GM12874 (cell line): Measurements from ENCODE around the gene ZNF491.

Experiments
- TF ChIP-seq, protein P1 (sequence below): IDR thresholded peaks from 2 replicates; pipeline ENCODE4 v1.5.1; 2011; ENCODE audit warnings: low read depth, mild to moderate bottlenecking, control low read depth, low read length, moderate library complexity; ENCODE audit not compliant: insufficient read depth

Gene ZNF491

DNA sequence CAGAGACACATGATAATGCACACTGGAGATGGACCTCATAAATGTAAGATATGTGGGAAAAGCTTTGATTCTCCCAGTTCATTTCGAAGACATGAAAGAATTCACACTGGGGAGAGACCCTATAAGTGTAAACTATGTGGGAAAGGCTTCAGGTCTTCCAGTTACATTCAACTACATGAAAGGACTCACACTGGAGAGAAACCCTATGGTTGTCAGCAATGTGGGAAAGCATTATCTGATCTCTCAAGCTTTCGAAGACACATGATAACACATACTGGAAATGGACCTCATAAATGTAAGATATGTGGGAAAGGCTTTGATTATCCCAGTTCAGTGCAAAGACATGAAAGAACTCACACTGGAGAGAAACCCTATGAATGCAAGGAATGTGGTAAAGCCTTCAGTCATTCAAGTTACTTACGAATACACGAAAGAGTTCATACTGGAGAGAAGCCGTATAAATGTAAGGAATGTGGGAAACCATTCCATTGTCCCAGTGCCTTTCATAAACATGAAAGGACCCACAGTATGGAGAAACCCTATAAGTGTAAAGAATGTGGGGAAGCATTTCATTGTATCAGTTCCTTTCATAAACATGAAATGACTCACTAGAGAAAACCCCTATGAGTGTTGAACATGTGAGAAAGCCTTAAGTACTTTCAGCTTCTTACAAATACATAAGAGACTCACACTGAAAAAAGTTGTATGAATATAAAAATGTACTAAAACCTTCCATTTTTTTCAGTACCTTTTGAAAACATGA lies 16.8 kb upstream of the ZNF491 start:
- TF ChIP-seq, protein P1, sequence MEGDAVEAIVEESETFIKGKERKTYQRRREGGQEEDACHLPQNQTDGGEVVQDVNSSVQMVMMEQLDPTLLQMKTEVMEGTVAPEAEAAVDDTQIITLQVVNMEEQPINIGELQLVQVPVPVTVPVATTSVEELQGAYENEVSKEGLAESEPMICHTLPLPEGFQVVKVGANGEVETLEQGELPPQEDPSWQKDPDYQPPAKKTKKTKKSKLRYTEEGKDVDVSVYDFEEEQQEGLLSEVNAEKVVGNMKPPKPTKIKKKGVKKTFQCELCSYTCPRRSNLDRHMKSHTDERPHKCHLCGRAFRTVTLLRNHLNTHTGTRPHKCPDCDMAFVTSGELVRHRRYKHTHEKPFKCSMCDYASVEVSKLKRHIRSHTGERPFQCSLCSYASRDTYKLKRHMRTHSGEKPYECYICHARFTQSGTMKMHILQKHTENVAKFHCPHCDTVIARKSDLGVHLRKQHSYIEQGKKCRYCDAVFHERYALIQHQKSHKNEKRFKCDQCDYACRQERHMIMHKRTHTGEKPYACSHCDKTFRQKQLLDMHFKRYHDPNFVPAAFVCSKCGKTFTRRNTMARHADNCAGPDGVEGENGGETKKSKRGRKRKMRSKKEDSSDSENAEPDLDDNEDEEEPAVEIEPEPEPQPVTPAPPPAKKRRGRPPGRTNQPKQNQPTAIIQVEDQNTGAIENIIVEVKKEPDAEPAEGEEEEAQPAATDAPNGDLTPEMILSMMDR: no peak

DNA sequence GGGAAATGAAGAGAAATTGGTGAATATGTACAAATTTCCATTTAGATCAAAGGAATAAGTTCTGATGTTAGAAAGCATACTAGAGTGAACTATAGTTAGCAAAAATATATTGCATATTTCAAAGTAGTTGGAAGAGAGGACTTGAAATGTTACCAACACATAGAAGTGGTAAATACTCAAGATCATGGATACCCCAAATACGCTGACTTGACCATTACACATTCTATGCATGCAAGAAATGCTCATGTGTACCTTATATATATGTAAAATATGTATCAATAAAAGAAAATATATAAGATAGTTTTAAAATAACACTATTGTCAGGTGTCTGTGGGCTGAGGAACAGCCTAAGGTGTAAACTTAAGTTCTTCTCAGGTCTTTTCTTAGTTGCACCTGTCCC lies 14.6 kb upstream of the ZNF491 start:
- TF ChIP-seq, protein P1: no peak

DNA sequence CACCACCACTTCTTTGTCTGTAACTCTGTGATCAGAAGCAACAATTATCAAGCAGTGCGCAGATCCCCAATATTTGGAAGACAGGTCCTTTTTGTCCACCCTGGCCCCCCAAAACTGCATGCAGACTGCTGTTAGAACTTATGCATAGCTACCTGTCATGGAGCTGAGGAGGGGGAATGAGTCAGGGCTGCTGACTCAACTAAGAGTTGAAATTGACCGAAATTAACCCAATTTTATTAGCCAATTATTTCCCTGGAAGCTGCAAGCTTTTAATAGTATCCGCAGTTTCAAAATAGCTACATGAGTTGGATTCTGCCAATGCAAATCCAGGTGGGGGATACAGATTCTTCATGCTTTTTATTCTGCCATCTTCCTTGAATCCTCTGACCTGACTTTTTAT lies 14.0 kb upstream of the ZNF491 start:
- TF ChIP-seq, protein P1: no peak

DNA sequence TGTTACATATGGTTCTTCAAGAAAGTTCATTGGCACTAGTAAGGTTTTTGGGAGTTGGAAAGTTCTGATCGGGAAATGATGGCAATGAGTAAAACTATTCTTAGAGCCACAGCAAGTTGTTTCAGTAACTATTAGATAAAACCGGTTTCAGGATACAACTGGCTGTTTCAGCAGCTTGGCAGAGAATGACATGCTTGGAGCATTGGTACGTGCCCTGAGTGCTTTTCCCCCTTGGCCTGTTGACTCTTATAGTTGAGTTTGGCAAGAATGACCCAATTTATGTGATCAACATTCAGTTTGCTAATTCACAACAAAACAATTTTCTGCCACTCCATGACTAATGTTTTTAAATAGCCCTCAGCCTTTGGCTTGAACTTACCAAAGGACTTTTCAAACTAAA lies 10.8 kb upstream of the ZNF491 start:
- TF ChIP-seq, protein P1: no peak

DNA sequence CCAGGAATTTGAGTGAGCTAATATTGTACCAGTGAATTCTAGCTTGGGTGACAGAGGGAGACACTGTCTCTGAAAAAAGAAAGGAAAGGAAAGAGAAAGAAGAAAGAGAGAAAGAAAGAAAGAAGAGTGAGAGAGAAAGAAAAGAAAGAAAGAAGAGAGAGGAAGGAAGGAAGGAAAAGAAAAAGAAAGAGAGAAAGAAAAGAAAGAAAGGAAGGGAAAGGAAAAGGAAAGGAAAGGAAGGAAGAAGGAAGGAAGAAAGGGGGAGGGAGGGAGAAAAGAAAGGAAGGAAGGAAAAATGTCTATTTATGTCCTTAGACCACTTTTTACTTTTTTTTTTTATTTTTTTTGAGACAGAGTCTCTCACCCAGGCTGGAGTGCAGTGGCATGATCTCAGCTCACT lies 5.4 kb upstream of the ZNF491 start:
- TF ChIP-seq, protein P1: no peak

DNA sequence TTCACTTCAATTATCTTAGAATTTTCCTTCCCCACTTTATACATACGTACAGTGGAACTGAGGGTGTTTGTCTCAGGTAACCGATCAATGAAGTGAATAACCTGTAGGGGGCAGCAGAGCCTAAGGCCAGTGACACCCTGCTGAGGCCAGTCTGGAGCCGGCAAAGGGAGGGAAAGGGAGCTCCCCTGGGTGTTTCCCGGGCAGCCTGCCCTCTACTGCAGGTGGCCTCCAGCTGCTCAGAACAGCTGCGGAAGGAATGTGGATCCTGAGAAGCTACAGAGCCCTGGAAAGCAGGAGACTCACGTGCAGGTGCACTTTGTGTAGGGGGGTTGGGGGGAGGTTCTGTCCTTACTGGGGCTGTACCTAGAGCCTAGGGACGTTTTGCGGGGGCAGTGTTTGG lies 832 bp upstream of the ZNF491 start:
- TF ChIP-seq, protein P1: peak; percentile 77

DNA sequence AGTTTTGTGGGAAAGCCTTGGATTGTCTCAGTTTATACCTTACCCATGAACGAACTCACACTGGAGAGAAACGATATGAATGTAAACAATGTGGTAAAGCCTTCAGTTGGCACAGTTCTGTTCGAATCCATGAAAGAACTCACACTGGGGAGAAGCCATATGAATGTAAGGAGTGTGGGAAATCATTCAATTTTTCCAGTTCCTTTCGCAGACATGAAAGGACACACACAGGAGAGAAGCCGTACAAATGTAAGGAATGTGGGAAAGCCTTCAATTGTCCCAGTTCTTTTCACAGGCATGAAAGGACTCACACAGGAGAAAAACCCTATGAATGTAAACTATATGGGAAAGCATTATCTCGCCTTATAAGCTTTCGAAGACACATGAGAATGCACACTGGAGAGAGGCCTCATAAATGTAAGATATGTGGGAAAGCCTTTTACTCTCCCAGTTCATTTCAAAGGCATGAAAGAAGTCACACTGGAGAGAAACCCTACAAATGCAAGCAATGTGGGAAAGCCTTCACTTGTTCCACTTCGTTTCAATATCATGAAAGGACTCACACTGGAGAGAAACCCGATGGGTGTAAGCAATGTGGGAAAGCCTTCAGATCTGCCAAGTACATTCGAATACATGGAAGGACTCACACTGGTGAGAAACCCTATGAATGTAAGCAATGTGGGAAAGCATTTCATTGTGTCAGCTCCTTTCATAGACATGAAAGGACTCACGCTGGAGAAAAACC lies 8.2 kb downstream of the ZNF491 start:
- TF ChIP-seq, protein P1: no peak
